ENCODE data around the gene RBM25.

GRCh38 chr14:73149753-73150152 lies 91.4 kb downstream of the RBM25 start:
- TF ChIP-seq CTCF (IDR thresholded peaks at IDR 0.05; ENCODE audit: low read depth, low read length, missing input control) (no peak), HNF4G (IDR thresholded peaks at IDR 0.05) (no peak), REST (IDR thresholded peaks at IDR 0.05) (no peak), NR2F2 (IDR thresholded peaks at IDR 0.05) (no peak), GABPA (IDR thresholded peaks at IDR 0.05 in 1 of 2, conservative IDR thresholded peaks at IDR 0.05 in 1 of 2) (no peak), YY1 (IDR thresholded peaks at IDR 0.05) (no peak), RAD21 (IDR thresholded peaks at IDR 0.05) (no peak), SP1 (IDR thresholded peaks at IDR 0.05) (no peak), HNF4A (conservative IDR thresholded peaks at IDR 0.05) (no peak), MAX (IDR thresholded peaks at IDR 0.05) (no peak), TAF1 (conservative IDR thresholded peaks at IDR 0.05) (no peak), ZBTB33 (IDR thresholded peaks at IDR 0.05) (no peak)
- TF ChIP-seq, protein P1, sequence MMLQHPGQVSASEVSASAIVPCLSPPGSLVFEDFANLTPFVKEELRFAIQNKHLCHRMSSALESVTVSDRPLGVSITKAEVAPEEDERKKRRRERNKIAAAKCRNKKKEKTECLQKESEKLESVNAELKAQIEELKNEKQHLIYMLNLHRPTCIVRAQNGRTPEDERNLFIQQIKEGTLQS (IDR thresholded peaks at IDR 0.05): no peak
